H1 (cell line): ENCODE data around the gene UBQLN1.

Experiments
- TF ChIP-seq, protein P1 (sequence below), 3 experiments: IDR thresholded peaks; 1 replicate in 2 of 3; 2 replicates in 1 of 3; pipeline versions ENCODE4 v1.5.1 to v1.6.1; 2011; ENCODE audit warnings: low read length in 3 of 3, mild to moderate bottlenecking in 3 of 3, inconsistent platforms in 2 of 3, low read depth in 1 of 3, moderate library complexity in 1 of 3; ENCODE audit not compliant: insufficient read depth in 1 of 3; ENCODE audit errors: control extremely low read depth in 1 of 3
- TF ChIP-seq, protein P2 (sequence below): IDR thresholded peaks from 2 replicates; pipeline ENCODE4 v1.6.1; 2012; ENCODE audit warnings: inconsistent platforms

DNA sequence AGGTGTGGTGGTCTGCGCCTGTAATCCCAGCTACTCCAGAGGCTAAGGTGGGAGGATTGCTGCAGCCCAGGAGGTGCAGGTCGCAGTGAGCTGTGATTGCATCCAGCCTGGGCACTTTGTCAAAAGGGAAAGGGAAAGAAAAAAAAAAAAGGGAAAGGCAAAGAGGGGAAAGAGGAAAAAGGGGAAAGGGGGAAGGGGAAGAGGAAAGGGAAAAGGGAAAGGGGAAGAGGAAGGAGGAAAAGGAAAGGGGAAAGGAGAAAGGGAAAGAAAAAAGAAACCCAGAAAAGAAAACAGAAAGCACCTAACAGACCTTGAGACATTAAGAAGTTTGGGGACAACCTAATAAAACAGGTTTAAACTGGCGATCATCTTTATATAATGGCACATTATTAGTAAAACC lies 44.8 kb downstream of the UBQLN1 start:
- TF ChIP-seq, protein P1, sequence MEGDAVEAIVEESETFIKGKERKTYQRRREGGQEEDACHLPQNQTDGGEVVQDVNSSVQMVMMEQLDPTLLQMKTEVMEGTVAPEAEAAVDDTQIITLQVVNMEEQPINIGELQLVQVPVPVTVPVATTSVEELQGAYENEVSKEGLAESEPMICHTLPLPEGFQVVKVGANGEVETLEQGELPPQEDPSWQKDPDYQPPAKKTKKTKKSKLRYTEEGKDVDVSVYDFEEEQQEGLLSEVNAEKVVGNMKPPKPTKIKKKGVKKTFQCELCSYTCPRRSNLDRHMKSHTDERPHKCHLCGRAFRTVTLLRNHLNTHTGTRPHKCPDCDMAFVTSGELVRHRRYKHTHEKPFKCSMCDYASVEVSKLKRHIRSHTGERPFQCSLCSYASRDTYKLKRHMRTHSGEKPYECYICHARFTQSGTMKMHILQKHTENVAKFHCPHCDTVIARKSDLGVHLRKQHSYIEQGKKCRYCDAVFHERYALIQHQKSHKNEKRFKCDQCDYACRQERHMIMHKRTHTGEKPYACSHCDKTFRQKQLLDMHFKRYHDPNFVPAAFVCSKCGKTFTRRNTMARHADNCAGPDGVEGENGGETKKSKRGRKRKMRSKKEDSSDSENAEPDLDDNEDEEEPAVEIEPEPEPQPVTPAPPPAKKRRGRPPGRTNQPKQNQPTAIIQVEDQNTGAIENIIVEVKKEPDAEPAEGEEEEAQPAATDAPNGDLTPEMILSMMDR (IDR thresholded peaks at IDR 0.05; ENCODE audit: control extremely low read depth in 1 of 3, insufficient read depth in 1 of 3, low read depth in 1 of 3, low read length in 3 of 3), result no peak
- TF ChIP-seq, protein P2, sequence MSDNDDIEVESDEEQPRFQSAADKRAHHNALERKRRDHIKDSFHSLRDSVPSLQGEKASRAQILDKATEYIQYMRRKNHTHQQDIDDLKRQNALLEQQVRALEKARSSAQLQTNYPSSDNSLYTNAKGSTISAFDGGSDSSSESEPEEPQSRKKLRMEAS, result no peak
